ENCODE results near the gene SLX4IP.

Gene SLX4IP

GRCh38 chr20:10539818-10540553, 104.9 kb downstream of the SLX4IP start:
- no peak overlapping the region for H3K4me3 ChIP-seq
- DNase-seq: no peak
- TF ChIP-seq CTCF (IDR thresholded peaks at IDR 0.05): no peak
- peaks cover 0 to 23% (median 10%) of the 10 kb centered on the region in 4 donors for H3K4me1 ChIP-seq
- peak overlapping the region; percentile 6 to 34 for H3K27ac ChIP-seq
- H3K27me3 ChIP-seq: no peaks in the 10 kb centered on the region
- no peaks in the 10 kb centered on the region for H3K36me3 ChIP-seq
- intact Hi-C loops (cut with DNase I; ENCODE audit: low total_unique reads): no loop called here
- no peaks in the 10 kb centered on the region for H3K9me3 ChIP-seq

GRCh38 chr20:10540636-10541493, 105.8 kb downstream of the SLX4IP start:
- Histone ChIP-seq H3K4me3 (no peak overlapping the region), H3K9me3 (no peaks in the 10 kb centered on the region), H3K27me3 (no peaks in the 10 kb centered on the region), H3K4me1 (peaks cover 0 to 23% (median 10%) of the 10 kb centered on the region in 4 donors), H3K36me3 (no peaks in the 10 kb centered on the region), H3K27ac (peak overlapping the region; percentile 6 to 42)
- intact Hi-C loops (cut with DNase I; ENCODE audit: low total_unique reads): no loop called here
- no peak for DNase-seq
- no peak for TF ChIP-seq CTCF (IDR thresholded peaks at IDR 0.05)

- no peak for TF ChIP-seq CTCF (IDR thresholded peaks at IDR 0.05)
- Histone ChIP-seq H3K36me3 (no peaks in the 10 kb centered on the region), H3K4me3 (no peak overlapping the region), H3K27me3 (no peaks in the 10 kb centered on the region), H3K4me1 (peaks cover 0 to 23% (median 10%) of the 10 kb centered on the region in 4 donors), H3K27ac (no peak overlapping the region), H3K9me3 (no peaks in the 10 kb centered on the region)
- intact Hi-C loops (cut with DNase I; ENCODE audit: low total_unique reads): no loop called here
- no peak for DNase-seq
These were observed 106.7 kb downstream of the SLX4IP start for GRCh38 chr20:10541668-10542411.

GRCh38 chr20:10542442-10542841, 107.3 kb downstream of the SLX4IP start:
- H3K27me3 ChIP-seq: no peaks in the 10 kb centered on the region
- intact Hi-C loops (cut with DNase I; ENCODE audit: low total_unique reads): no loop called here
- no peak overlapping the region for H3K4me3 ChIP-seq
- H3K27ac ChIP-seq: no peak overlapping the region
- TF ChIP-seq CTCF (IDR thresholded peaks at IDR 0.05): no peak
- H3K4me1 ChIP-seq: peaks cover 0 to 23% (median 10%) of the 10 kb centered on the region in 4 donors
- no peaks in the 10 kb centered on the region for H3K36me3 ChIP-seq
- no peak for DNase-seq
- H3K9me3 ChIP-seq: no peaks in the 10 kb centered on the region

GRCh38 chr20:10543480-10543879, 108.4 kb downstream of the SLX4IP start:
- no peaks in the 10 kb centered on the region for H3K9me3 ChIP-seq
- no peak for TF ChIP-seq CTCF (IDR thresholded peaks at IDR 0.05)
- intact Hi-C loops (cut with DNase I; ENCODE audit: low total_unique reads): no loop called here
- peaks cover 0 to 18% (median 10%) of the 10 kb centered on the region in 4 donors for H3K4me1 ChIP-seq
- H3K27me3 ChIP-seq: no peaks in the 10 kb centered on the region
- H3K27ac ChIP-seq: no peak overlapping the region
- no peaks in the 10 kb centered on the region for H3K36me3 ChIP-seq
- DNase-seq: no peak
- H3K4me3 ChIP-seq: no peak overlapping the region
